Jurkat, Clone E6-1 (cell line): ENCODE data around the gene KRT73.

Source experiments
- DNase-seq: peaks from one replicate; pipeline ENCODE4 v3.0.0-alpha.2; 2011; ENCODE audit warnings: low read depth, low spot score
- H3K4me3 ChIP-seq: 2 replicates; pipeline ENCODE4 v1.5.1; 2011; ENCODE audit warnings: mild to moderate bottlenecking, low read length, control low read depth, moderate library complexity

Gene KRT73

GRCh38 chr12:52628841-52629240 lies 10.5 kb upstream of the KRT73 start:
- no peak for DNase-seq

GRCh38 chr12:52628111-52628507 lies 9.8 kb upstream of the KRT73 start:
- DNase-seq: no peak
- no peak overlapping the region for H3K4me3 ChIP-seq

More at GRCh38 chr12:52628841-52629240, 10.5 kb upstream of the KRT73 start:
- no peak overlapping the region for H3K4me3 ChIP-seq

- no peak for DNase-seq
Measured at GRCh38 chr12:52627395-52628110, 9.2 kb upstream of the KRT73 start.

GRCh38 chr12:52622349-52622748 lies 4.0 kb upstream of the KRT73 start:
- DNase-seq: no peak
- no peak overlapping the region for H3K4me3 ChIP-seq

More at GRCh38 chr12:52627395-52628110, 9.2 kb upstream of the KRT73 start:
- no peak overlapping the region for H3K4me3 ChIP-seq

GRCh38 chr12:52618866-52619265 lies 507 bp upstream of the KRT73 start:
- DNase-seq: no peak
- no peak overlapping the region for H3K4me3 ChIP-seq

- DNase-seq: no peak
- H3K4me3 ChIP-seq: no peak overlapping the region
Measured at GRCh38 chr12:52617403-52617785, 965 bp downstream of the KRT73 start.

- no peak for DNase-seq
- H3K4me3 ChIP-seq: no peak overlapping the region
Measured at GRCh38 chr12:52616680-52617402, 1.5 kb downstream of the KRT73 start.

- no peak for DNase-seq
- no peak overlapping the region for H3K4me3 ChIP-seq
Measured at GRCh38 chr12:52615912-52616311, 2.4 kb downstream of the KRT73 start.

- H3K4me3 ChIP-seq: no peak overlapping the region
- DNase-seq: no peak
Measured at GRCh38 chr12:52615208-52615868, 3.0 kb downstream of the KRT73 start.

- H3K4me3 ChIP-seq: no peak overlapping the region
- DNase-seq: no peak
Measured at GRCh38 chr12:52614381-52615207, 3.8 kb downstream of the KRT73 start.

GRCh38 chr12:52613384-52614030 lies 4.9 kb downstream of the KRT73 start:
- DNase-seq: no peak
- H3K4me3 ChIP-seq: no peak overlapping the region

- no peak for DNase-seq
- H3K4me3 ChIP-seq: no peak overlapping the region
Measured at GRCh38 chr12:52612431-52613383, 5.7 kb downstream of the KRT73 start.

GRCh38 chr12:52611080-52611468 lies 7.3 kb downstream of the KRT73 start:
- DNase-seq: no peak
- H3K4me3 ChIP-seq: no peak overlapping the region

GRCh38 chr12:52608826-52609630 lies 9.3 kb downstream of the KRT73 start:
- no peak overlapping the region for H3K4me3 ChIP-seq
- DNase-seq: no peak

GRCh38 chr12:52608161-52608560 lies 10.2 kb downstream of the KRT73 start:
- H3K4me3 ChIP-seq: no peak overlapping the region
- no peak for DNase-seq

GRCh38 chr12:52607314-52607713 lies 11.0 kb downstream of the KRT73 start:
- no peak overlapping the region for H3K4me3 ChIP-seq
- DNase-seq: no peak

GRCh38 chr12:52606581-52607218 lies 11.7 kb downstream of the KRT73 start:
- no peak for DNase-seq
- H3K4me3 ChIP-seq: no peak overlapping the region
